ENCODE results near the gene MGAT5B.

MGAT5B gene, protein sequence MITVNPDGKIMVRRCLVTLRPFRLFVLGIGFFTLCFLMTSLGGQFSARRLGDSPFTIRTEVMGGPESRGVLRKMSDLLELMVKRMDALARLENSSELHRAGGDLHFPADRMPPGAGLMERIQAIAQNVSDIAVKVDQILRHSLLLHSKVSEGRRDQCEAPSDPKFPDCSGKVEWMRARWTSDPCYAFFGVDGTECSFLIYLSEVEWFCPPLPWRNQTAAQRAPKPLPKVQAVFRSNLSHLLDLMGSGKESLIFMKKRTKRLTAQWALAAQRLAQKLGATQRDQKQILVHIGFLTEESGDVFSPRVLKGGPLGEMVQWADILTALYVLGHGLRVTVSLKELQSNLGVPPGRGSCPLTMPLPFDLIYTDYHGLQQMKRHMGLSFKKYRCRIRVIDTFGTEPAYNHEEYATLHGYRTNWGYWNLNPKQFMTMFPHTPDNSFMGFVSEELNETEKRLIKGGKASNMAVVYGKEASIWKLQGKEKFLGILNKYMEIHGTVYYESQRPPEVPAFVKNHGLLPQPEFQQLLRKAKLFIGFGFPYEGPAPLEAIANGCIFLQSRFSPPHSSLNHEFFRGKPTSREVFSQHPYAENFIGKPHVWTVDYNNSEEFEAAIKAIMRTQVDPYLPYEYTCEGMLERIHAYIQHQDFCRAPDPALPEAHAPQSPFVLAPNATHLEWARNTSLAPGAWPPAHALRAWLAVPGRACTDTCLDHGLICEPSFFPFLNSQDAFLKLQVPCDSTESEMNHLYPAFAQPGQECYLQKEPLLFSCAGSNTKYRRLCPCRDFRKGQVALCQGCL

DNA sequence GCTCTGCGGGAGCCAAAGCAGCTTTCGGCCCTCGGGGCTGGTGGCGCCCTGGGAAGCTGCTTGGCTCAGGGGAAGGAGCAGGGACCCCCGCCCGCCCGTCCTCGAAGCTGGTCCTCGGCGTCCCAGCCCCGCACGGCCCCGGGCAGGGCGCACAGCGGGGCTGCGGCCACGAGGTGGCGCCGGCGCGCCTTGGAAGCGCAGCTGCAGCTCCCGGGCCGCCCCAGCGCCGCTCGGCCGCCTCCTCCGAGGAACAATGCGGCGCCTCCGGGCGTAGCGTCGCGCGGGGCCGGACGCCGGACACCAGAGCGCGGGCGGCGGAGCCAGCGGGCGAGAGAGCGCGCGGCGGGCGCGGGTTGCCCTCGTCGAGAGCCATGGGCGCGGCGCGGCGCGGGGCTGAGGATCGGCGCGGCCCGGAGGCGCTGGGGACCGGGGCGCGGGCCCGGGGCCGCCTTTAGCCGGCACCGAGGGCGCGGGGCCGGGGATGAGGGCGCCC, at the start of gene MGAT5B:
MGAT5B (plus strand) TSS at position 229 of the 493 bp plus-strand sequence. CDS start 626 bp downstream, outside the sequence.
- Mint-ChIP-seq H3K4me1 (ENCODE audit: low read depth) (peaks cover 13% of the 10 kb centered on the region), H3K27me3 (peaks cover 40% of the 10 kb centered on the region), H3K4me3 (peak within 1 kb of the TSS; percentile 46), H3K36me3 (ENCODE audit: low read depth) (no peaks in the 10 kb centered on the region), H3K9me3 (no peaks in the 10 kb centered on the region), H3K27ac (no peak within 1 kb of the TSS)
- peak; percentile 87 for DNase-seq

DNA sequence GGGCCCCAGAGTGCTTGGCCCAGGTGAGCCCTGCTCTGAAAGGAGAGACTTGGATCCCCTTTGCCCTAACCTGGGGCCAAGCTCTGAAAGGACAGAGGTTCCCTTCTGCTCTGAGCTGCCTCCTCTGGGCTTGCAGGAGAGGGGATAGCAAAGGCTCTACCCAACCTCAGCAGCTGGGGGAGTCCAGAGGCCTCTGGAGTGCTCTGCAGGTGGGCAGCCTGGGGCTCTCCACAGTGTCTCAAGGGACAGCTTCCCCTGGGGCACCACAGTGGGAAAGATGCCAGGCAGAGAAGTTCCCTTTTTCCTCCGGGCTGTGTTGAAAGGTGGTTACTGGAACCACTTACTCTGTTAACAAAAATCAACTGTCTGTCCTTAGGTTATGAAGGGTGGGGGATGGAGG, 48.2 kb upstream of the MGAT5B start:
- Mint-ChIP-seq H3K9me3 (no peaks in the 10 kb centered on the region), H3K4me1 (ENCODE audit: low read depth) (peaks cover 8% of the 10 kb centered on the region), H3K27me3 (no peaks in the 10 kb centered on the region), H3K27ac (no peak overlapping the region), H3K4me3 (no peak overlapping the region), H3K36me3 (ENCODE audit: low read depth) (no peaks in the 10 kb centered on the region)
- no peak for DNase-seq

DNA sequence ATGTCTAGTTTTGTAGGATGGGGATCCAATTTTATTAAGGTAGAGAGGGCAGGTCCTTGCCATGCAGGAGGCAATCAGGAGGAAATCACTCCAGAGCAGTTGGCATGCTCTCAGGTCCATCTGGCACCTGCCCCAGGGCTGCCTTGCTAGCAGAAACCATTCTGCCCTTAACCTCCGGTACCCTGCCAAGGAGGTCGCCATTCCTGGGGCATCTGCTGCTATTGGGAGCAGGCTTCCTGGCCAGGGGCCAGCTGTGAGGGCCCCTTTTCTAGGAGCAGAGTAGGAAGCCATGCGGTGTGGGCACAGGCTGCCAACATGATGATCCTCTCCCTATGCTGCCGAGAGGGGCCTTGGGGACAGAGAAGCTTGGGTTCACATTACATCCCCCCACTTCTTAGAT, 47.6 kb upstream of the MGAT5B start:
- H3K9me3 Mint-ChIP-seq: no peaks in the 10 kb centered on the region
- peaks cover 8% of the 10 kb centered on the region for H3K4me1 Mint-ChIP-seq (ENCODE audit: low read depth)
- H3K4me3 Mint-ChIP-seq: no peak overlapping the region
- no peak for DNase-seq
- no peak overlapping the region for H3K27ac Mint-ChIP-seq
- no peaks in the 10 kb centered on the region for H3K27me3 Mint-ChIP-seq
- H3K36me3 Mint-ChIP-seq (ENCODE audit: low read depth): no peaks in the 10 kb centered on the region

DNA sequence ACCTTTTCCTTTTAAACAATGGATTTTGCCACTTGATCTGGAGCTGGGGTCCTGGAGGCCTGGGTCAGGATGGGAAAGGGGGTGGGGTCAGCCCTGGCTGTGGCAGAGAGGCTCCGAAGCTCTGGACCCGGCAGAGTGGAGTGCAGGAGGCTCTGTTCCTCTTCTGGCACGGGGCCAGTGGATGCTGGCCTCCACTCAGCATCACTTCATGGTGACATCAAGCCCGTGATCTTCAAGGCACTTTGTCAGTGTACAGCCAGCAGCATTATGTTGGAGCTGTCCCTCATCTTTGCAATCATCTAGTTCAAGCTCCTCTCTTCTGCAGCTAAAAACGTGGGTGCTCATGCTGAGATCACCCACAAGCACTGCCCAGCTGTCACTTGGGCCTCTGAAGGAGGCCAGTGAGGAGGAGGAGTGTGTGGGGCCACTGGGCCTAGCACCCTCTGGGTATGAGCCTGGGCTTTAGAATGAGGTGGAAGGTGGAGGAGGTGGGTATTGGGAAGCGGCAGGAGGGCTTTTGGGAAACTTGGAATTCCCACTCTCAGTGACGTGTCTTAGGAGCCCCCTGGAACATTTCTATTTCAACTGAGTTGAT, 45.9 kb upstream of the MGAT5B start:
- H3K4me3 Mint-ChIP-seq: no peak overlapping the region
- H3K9me3 Mint-ChIP-seq: no peaks in the 10 kb centered on the region
- no peaks in the 10 kb centered on the region for H3K4me1 Mint-ChIP-seq (ENCODE audit: low read depth)
- no peak overlapping the region for H3K27ac Mint-ChIP-seq
- no peaks in the 10 kb centered on the region for H3K36me3 Mint-ChIP-seq (ENCODE audit: low read depth)
- no peaks in the 10 kb centered on the region for H3K27me3 Mint-ChIP-seq
- no peak for DNase-seq

DNA sequence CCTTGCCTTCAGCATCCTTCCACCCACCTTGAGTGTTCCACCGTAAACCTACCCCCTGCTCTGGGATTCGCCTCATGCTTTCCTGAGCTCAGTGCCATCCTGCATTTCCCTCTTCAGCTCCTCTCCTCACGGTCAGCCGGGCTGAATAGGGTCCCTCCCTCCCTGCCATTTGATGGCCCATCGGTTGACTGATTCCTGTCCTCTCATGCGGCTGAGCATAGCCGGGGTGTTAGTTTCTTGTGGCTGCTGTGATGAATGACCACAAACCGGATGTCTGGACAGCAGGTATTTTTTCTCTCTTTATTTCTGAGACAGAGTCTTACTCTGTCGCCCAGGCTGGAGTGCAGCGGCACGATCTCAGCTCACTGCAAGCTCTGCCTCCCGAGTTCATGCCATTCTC, 44.1 kb upstream of the MGAT5B start:
- no peak for DNase-seq
- no peaks in the 10 kb centered on the region for H3K9me3 Mint-ChIP-seq
- no peak overlapping the region for H3K4me3 Mint-ChIP-seq
- H3K27ac Mint-ChIP-seq: no peak overlapping the region
- H3K36me3 Mint-ChIP-seq (ENCODE audit: low read depth): no peaks in the 10 kb centered on the region
- H3K27me3 Mint-ChIP-seq: no peaks in the 10 kb centered on the region
- no peaks in the 10 kb centered on the region for H3K4me1 Mint-ChIP-seq (ENCODE audit: low read depth)

DNA sequence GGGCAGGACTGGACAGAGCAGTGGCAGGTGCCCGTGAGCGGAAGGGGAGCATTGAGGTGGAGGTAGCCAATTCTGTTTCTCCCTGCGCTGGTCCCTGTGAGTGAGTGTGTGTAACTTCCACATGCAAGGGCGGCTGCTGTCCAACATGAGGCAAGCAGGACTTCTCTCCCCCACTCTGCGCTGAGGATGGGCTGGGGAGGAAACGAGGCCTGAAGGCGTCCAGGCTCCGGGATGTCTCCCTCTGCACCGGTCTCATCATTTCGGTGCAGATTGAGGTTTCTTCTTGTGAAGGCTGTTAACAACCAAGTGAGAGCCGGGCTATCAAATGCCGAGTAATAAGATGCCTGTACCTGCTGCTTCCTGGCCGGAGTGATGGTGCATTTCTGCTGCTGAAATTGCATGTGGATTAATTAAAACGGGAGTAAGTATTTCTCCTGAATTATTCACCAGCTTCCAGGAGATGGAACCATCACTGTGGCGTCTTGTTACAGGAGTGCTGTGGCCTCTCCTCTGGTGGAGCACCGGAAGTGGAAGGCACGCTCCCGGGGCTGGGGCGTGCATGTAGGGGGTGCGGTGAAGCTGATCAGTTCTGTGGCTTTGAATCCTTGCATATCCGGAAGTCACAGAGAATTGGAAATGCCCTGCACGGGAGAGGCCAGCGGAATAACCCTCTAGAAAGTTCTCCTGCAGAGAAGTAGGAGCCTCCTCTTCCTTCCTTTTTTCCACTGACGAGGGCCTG, 41.7 kb upstream of the MGAT5B start:
- Mint-ChIP-seq H3K27me3 (no peaks in the 10 kb centered on the region), H3K4me3 (no peak overlapping the region), H3K27ac (no peak overlapping the region), H3K36me3 (ENCODE audit: low read depth) (no peaks in the 10 kb centered on the region), H3K4me1 (ENCODE audit: low read depth) (no peaks in the 10 kb centered on the region), H3K9me3 (no peaks in the 10 kb centered on the region)
- no peak for DNase-seq

DNA sequence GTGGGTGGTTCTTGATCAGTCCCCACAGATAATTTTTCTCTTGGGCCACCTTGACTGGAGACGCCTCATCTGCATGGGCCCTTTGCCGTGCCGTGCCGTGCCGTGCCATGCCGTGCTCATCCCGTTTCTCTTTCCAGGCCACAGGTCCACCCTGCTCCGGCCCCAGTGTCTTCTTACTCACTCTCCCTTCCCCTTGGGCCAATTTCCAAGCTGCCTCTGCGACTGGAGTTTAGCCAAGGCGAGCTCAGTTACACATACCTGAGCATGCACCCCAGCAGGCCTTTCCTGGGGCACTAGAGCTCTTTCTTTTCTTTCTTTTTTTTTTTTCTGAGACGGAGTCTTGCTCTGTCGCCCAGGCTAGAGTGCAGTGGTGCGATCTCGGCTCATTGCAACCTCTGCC, 40.5 kb upstream of the MGAT5B start:
- H3K36me3 Mint-ChIP-seq (ENCODE audit: low read depth): no peaks in the 10 kb centered on the region
- no peaks in the 10 kb centered on the region for H3K27me3 Mint-ChIP-seq
- H3K9me3 Mint-ChIP-seq: no peaks in the 10 kb centered on the region

DNA sequence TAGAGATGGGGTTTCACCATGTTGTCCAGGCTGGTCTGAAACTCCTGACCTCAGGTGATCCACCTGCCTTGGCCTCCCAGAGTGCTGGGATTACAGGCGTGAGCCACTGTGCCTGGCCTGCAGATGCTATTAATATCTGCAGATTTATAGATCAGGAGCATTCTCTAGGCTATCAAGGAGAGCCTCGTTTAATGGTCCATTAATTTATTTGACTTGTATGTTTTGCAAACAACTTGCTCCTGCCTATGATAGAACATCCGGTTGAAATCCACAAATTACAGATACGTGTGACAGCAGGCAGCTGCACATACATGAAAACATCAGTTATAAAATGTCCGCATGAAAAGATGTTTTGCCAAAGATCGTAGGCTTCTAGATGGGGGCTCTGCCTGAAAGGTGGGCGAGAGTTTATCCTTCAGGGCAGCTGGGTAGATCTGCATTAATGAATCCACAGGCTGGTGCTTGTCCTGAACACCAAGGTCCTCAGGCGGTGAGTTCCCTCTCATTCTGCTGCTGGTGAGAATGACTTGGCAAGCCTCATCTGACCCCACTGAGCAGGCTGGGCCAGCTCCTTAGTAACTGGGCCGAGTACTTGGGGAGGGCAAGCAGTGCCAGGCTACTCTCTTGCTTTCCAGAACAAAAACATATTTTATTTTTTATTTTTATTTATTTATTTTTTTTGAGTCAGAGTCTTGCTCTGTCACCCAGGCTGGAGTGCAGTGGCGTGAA, 37.1 kb upstream of the MGAT5B start:
- no peaks in the 10 kb centered on the region for H3K36me3 Mint-ChIP-seq (ENCODE audit: low read depth)
- H3K4me1 Mint-ChIP-seq (ENCODE audit: low read depth): no peaks in the 10 kb centered on the region
- H3K27me3 Mint-ChIP-seq: no peaks in the 10 kb centered on the region
- no peak overlapping the region for H3K27ac Mint-ChIP-seq
- DNase-seq: no peak
- H3K4me3 Mint-ChIP-seq: no peak overlapping the region
- no peaks in the 10 kb centered on the region for H3K9me3 Mint-ChIP-seq

More for the DNA sequence above, 40.5 kb upstream of the MGAT5B start:
- Mint-ChIP-seq H3K4me3 (no peak overlapping the region), H3K4me1 (ENCODE audit: low read depth) (no peaks in the 10 kb centered on the region), H3K27ac (no peak overlapping the region)
- no peak for DNase-seq

DNA sequence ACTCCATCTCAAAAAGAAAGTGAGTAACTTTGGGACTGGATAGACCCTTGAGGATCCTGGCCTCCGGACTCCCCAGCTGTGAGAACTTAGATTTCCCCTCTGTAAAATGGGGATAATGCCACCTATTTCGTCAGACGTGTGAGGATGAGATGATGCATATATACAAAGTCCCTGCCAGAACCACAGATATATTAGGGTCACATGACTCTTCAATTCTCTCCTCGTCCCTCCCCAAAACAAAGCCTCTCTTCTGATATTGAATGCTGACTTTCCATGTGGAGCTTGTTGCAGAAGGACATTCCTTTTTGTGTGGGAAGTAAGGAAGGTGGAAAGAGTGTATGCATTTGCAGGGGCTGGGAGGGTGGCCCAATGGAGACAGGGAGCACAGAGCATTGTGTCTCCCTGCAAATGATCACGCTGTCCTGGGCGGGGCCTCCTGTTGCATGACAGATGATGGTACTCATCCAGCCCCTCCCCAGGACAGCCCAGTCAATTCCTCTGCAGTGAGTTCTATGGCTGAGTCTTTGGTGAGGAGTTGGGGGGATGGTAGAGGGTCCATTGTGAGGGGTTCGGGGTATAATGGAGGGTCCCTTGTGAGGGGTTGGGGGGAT, 35.1 kb upstream of the MGAT5B start:
- DNase-seq: no peak
- Mint-ChIP-seq H3K27ac (no peak overlapping the region), H3K36me3 (ENCODE audit: low read depth) (no peaks in the 10 kb centered on the region), H3K4me3 (no peak overlapping the region), H3K4me1 (ENCODE audit: low read depth) (no peaks in the 10 kb centered on the region), H3K9me3 (no peaks in the 10 kb centered on the region), H3K27me3 (no peaks in the 10 kb centered on the region)

DNA sequence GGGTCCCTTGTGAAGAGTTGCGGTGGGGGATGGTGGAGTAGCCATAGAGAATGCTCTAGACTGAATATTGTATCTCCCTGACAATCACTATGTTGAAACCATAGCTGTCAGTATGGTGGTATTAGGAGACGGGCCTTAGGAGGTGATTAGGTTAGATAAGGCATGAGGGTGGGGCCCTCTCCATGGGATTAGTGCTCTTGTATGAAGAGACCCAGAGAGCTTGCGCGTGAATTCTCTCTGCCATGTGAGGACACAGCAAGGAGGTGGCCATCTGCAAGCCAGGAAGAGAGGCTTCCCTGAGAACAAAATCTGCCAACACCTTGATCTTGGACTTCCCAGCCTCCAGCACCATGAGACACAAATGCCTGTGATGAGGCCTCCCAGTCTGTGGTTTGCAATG, 34.5 kb upstream of the MGAT5B start:
- no peak overlapping the region for H3K27ac Mint-ChIP-seq
- no peaks in the 10 kb centered on the region for H3K36me3 Mint-ChIP-seq (ENCODE audit: low read depth)
- H3K4me1 Mint-ChIP-seq (ENCODE audit: low read depth): no peaks in the 10 kb centered on the region
- H3K4me3 Mint-ChIP-seq: no peak overlapping the region
- DNase-seq: no peak
- no peaks in the 10 kb centered on the region for H3K9me3 Mint-ChIP-seq
- H3K27me3 Mint-ChIP-seq: no peaks in the 10 kb centered on the region

DNA sequence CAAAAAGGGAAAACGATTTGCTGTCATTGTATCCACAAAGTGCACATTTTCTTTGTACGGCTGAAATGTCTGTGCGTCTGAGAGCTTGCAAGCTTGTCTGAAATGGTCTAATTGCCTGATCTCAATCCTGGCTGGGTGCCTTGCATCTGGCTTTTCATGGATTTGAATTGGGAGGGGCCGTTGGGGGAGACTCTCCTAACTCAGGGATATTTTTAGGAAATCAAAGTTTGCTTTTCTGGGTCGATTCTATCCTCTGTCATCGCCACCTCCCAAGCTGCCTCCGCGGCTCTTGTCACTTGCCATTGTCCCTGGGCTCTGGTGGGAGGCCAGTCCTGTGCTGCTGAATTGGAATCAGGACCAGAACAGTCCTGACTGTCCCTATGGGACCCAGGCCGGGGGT, 33.3 kb upstream of the MGAT5B start:
- Mint-ChIP-seq H3K4me1 (ENCODE audit: low read depth) (peaks cover 3% of the 10 kb centered on the region), H3K27ac (no peak overlapping the region), H3K36me3 (ENCODE audit: low read depth) (no peaks in the 10 kb centered on the region), H3K4me3 (no peak overlapping the region), H3K27me3 (peaks cover 4% of the 10 kb centered on the region), H3K9me3 (no peaks in the 10 kb centered on the region)
- DNase-seq: no peak

DNA sequence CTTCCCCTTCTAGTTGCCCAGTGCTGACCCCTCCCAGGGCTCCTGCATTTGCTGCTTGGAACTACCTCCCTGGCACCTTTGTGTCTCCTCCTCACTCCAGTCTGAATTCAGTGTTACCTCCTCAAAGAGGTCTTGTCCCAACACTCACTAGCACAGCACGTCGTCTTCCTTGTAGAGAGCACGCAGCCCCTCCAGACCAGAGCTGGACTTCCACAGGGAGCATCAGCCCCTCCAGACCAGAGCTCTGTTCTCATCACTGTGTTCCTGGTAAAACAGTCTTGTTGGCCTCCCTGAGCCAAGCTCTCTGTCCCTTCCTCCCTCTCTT, 27.8 kb upstream of the MGAT5B start:
- H3K9me3 Mint-ChIP-seq: no peaks in the 10 kb centered on the region
- no peak overlapping the region for H3K27ac Mint-ChIP-seq
- no peak for DNase-seq
- H3K4me3 Mint-ChIP-seq: no peak overlapping the region
- peaks cover 11% of the 10 kb centered on the region for H3K4me1 Mint-ChIP-seq (ENCODE audit: low read depth)
- H3K27me3 Mint-ChIP-seq: peaks cover 55% of the 10 kb centered on the region
- no peaks in the 10 kb centered on the region for H3K36me3 Mint-ChIP-seq (ENCODE audit: low read depth)

DNA sequence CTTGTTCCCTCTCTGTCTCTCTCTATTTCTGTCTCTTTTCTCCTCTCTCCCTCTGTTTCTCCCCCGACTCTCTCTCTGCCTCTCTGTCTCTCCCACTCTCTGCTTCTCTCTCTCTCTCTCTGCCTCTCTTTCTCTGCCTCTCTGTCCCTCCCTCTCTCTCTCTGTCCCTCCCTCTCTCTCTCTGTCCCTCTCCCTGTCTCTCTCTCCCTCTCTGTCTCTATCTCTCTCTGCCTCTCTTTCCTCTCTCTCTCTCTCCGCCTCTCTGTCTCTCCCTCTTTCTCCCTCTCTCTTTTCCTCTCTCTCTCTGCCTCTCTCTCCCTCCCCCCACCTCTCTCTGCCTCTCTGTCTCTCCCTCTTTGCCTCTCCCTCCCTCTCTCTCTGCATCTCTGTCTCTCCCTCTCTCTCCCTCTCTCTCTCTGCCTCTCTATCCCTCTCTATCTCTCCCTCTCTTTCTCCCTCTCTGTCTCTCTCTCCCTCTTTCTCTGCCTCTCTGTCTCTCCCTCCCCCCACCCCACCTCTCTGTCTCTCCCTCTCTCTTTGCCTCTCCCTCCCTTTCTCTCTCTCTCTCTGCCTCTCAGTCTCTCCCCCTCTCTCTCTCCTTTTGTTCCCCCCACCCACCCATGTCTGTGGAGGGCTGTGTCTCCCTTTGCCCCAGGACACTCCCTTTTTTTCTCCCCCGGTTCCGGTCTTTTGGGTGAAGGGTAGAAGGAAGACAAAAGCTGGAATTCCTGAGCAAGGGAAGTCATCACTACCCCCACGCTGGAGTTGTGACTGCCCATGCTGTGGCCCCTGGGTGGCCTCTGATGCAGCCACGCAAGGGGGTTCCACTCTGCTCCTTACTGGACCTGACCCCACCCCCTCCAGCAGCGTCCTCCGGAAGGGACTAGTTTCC, 27.1 kb upstream of the MGAT5B start:
- Mint-ChIP-seq H3K9me3 (no peaks in the 10 kb centered on the region), H3K4me1 (ENCODE audit: low read depth) (peaks cover 11% of the 10 kb centered on the region), H3K4me3 (no peak overlapping the region), H3K36me3 (ENCODE audit: low read depth) (no peaks in the 10 kb centered on the region), H3K27ac (no peak overlapping the region), H3K27me3 (peaks cover 55% of the 10 kb centered on the region)
- no peak for DNase-seq
